GM12878 (cell line): Measurements from ENCODE around the gene RWDD2A. TPM values are rescaled to one million over a fixed set of nuclear protein-coding genes. Genes with fewer than 3 reads are reported as not detected.

Source experiments
- EZH2 ChIP-seq: IDR thresholded peaks from 2 replicates; pipeline ENCODE4 v1.6.1; 2012; ENCODE audit warnings: low read depth, mild to moderate bottlenecking, control low read depth, inconsistent platforms, low read length, borderline replicate concordance; ENCODE audit not compliant: control insufficient read depth
- IKZF2 ChIP-seq, 2 experiments: fragments of 450-650 bp; IDR thresholded peaks; 2 replicates each; pipeline ENCODE4 v1.6.1; 2017; ENCODE audit warnings: mild to moderate bottlenecking in 2 of 2, moderate library complexity in 2 of 2
- KAT2A ChIP-seq: conservative IDR thresholded peaks from 2 replicates; pipeline ENCODE4 v1.6.1; 2011; ENCODE audit warnings: low read depth, low read length; ENCODE audit not compliant: control insufficient read depth
- MLLT1 ChIP-seq: fragments of 450-650 bp; IDR thresholded peaks from 2 replicates; pipeline ENCODE4 v1.6.1; 2016; ENCODE audit warnings: mild to moderate bottlenecking
- NR2C2 ChIP-seq: IDR thresholded peaks from 2 replicates; pipeline ENCODE4 v1.6.1; 2011; ENCODE audit warnings: borderline replicate concordance, low read depth; ENCODE audit not compliant: control insufficient read depth, insufficient read length
- REST ChIP-seq: IDR thresholded peaks from 2 replicates; pipeline ENCODE4 v1.6.1; 2012; ENCODE audit warnings: mild to moderate bottlenecking, low read depth, low read length
- RUNX3 ChIP-seq: IDR thresholded peaks from 2 replicates; pipeline ENCODE4 v1.6.1; 2012; ENCODE audit warnings: low read length, inconsistent platforms
- SMAD5 ChIP-seq: IDR thresholded peaks from 2 replicates; pipeline ENCODE4 v1.6.1; 2016; ENCODE audit warnings: antibody characterized with exemption, low read depth
- ZNF217 ChIP-seq: fragments of 450-650 bp; IDR thresholded peaks from 2 replicates; pipeline ENCODE4 v1.6.1; 2017; ENCODE audit warnings: antibody characterized with exemption, mild to moderate bottlenecking
- ZZZ3 ChIP-seq: IDR thresholded peaks from 2 replicates; pipeline ENCODE4 v1.6.1; 2011; ENCODE audit warnings: low read depth; ENCODE audit not compliant: control insufficient read depth, insufficient read length
- polyA plus RNA-seq, 11 experiments: library from polyadenylated mRNA; depleted of rRNA in 4 of 11; unstranded in 6 of 11; stranded (reverse) in 5 of 11; fragments of >200 nt; fragmentation: Nextera tagmentation in 4 of 11; fragmentation: Illumina TruSeq in 1 of 11; extraction: Ambion mirVana in 4 of 11; extraction: Trizol in 1 of 11; gene quantifications; 1 replicate in 1 of 11; 2 replicates in 10 of 11; pipeline versions ENCODE4 v1.2.1 to v1.2.3, GENCODE V29; 2011 to 2016; ENCODE audit warnings: inconsistent platforms in 2 of 11, missing spikeins in 2 of 11, low read depth in 1 of 11
- total RNA-seq, 4 experiments: library from RNA; depleted of rRNA in 3 of 4; stranded (reverse); fragments of >200 nt in 3 of 4; fragmentation: Illumina TruSeq in 1 of 4; extraction: Trizol in 1 of 4; gene quantifications; 2 replicates each; pipeline versions ENCODE4 v1.2.1 to v1.2.3, GENCODE V29; 2013 to 2021

Gene RWDD2A
- total and polyA plus RNA-seq, 10 of the 15 experiments (the other 5 are each of a cell fraction or from before 2014, with no cell fraction given): 2.3 to 4.6 (median 2.9) TPM

- TF ChIP-seq EZH2 (no peak), KAT2A (no peak), MLLT1 (no peak), REST (no peak), NR2C2 (no peak), SMAD5 (no peak), RUNX3 (no peak), ZZZ3 (no peak), IKZF2 (IDR thresholded peaks at IDR 0.05) (no peak), ZNF217 (no peak)
These were observed 2.5 kb upstream of the RWDD2A start (continued) for GRCh38 chr6:83190626-83191025.
